A673 (cell line): ENCODE results near the gene GSC. TPM values are rescaled to one million over a fixed set of nuclear protein-coding genes. Genes with fewer than 3 reads are reported as not detected.
"Not testable (repeated sequence)": the region's sequence is repeated elsewhere in the genome, so short reads cannot be mapped to it uniquely, and the experiment has no call there.

Experiments used
- BruUV-seq: library from RNA; stranded (reverse); fragments of 400-500 nt; replicated peaks from 2 replicates; lab custom pipeline; 2021; lab: Mats Ljungman, UMichigan
- CTCF ChIA-PET: fragments of 300-600 bp; sonication (Branson Sonifier 250); formaldehyde crosslinking; loops from one replicate; lab custom pipeline; 2022; ENCODE audit warnings: antibody characterized with exemption; lab: Charles Lee
- POLR2A ChIA-PET: fragments of 300-600 bp; sonication (Branson Sonifier 250); formaldehyde crosslinking; loops from one replicate; lab custom pipeline; 2022; ENCODE audit warnings: antibody characterized with exemption; ENCODE audit not compliant: low non-redundant PET; lab: Charles Lee
- DNase-seq: peaks from one replicate; pipeline ENCODE4 v3.0.0-alpha.2; 2015; ENCODE audit warnings: low spot score
- H3K27ac ChIP-seq: fragments of 200-600 bp; sonication (generic); 2 replicates; pipeline ENCODE4 v1.5.1; 2016; ENCODE audit warnings: mixed run types, low read depth, mild to moderate bottlenecking, mixed read lengths, antibody characterized with exemption, low read length; ENCODE audit not compliant: poor library complexity, severe bottlenecking
- H3K27me3 ChIP-seq: fragments of 200-600 bp; sonication (generic); replicated peaks from 2 replicates; pipeline ENCODE4 v1.6.1; 2017; ENCODE audit warnings: mixed run types, low read depth, mild to moderate bottlenecking, mixed read lengths, antibody characterized with exemption, low read length; ENCODE audit not compliant: insufficient read depth, poor library complexity
- H3K36me3 ChIP-seq: fragments of 200-600 bp; sonication (generic); 2 replicates; pipeline ENCODE4 v1.6.1; 2016; ENCODE audit warnings: mixed run types, mild to moderate bottlenecking, mixed read lengths, antibody characterized with exemption, low read length; ENCODE audit not compliant: insufficient read depth, poor library complexity, severe bottlenecking
- H3K4me1 ChIP-seq: fragments of 200-600 bp; sonication (generic); 2 replicates; pipeline ENCODE4 v1.6.1; 2017; ENCODE audit warnings: mixed run types, mild to moderate bottlenecking, mixed read lengths, antibody characterized with exemption, low read length; ENCODE audit not compliant: insufficient read depth, poor library complexity, severe bottlenecking
- H3K4me3 ChIP-seq: fragments of 200-600 bp; sonication (generic); 2 replicates; pipeline ENCODE4 v1.5.1; 2016; ENCODE audit warnings: low read depth, mixed run types, mild to moderate bottlenecking, mixed read lengths, low read length; ENCODE audit not compliant: poor library complexity, severe bottlenecking
- H3K9me3 ChIP-seq: fragments of 200-600 bp; sonication (generic); 2 replicates; pipeline ENCODE4 v1.6.1; 2016; ENCODE audit warnings: mixed run types, low read depth, mild to moderate bottlenecking, mixed read lengths, antibody characterized with exemption, low read length; ENCODE audit not compliant: poor library complexity, severe bottlenecking
- CTCF ChIP-seq: fragments of 300-800, 200-600 bp; sonication (generic); conservative IDR thresholded peaks from 2 replicates; pipeline ENCODE4 v1.5.1; 2017; ENCODE audit warnings: low read depth, mild to moderate bottlenecking, antibody characterized with exemption, low read length, moderate library complexity, mixed read lengths
- EZH2 ChIP-seq: fragments of 200-600 bp; sonication (generic); IDR thresholded peaks from 2 replicates; pipeline ENCODE4 v1.6.1; 2017; ENCODE audit warnings: borderline replicate concordance, low read depth, mild to moderate bottlenecking, mixed read lengths, antibody characterized with exemption, low read length; ENCODE audit not compliant: poor library complexity, severe bottlenecking
- intact Hi-C: fragments of 100-400 bp; cut with micrococcal nuclease; formaldehyde crosslinking; loops from one replicate; pipeline ENCODE4 v1.10.0; 2022; ENCODE audit not compliant: unreplicated experiment
- total RNA-seq: library from RNA; stranded (reverse); gene quantifications from 2 replicates; pipeline ENCODE4 v1.2.3, GENCODE V29; 2021

GSC gene
- total RNA-seq, 1 experiment from 2014 or later: 4.2 TPM

- H3K9me3 ChIP-seq: no peaks in the 10 kb centered on the region
- peaks cover 7% of the 10 kb centered on the region for H3K4me1 ChIP-seq
- DNase-seq: peak; percentile 31
- no peaks in the 10 kb centered on the region for H3K27me3 ChIP-seq
- BruUV-seq: no TSS peak
- ChIA-PET CTCF (no interaction called here), POLR2A (no interaction called here)
- no peaks in the 10 kb centered on the region for H3K36me3 ChIP-seq
- TF ChIP-seq CTCF: peak; percentile 34; the same call in 1 of the 2 replicates
- no peak for TF ChIP-seq EZH2
- no peak overlapping the region for H3K27ac ChIP-seq
- no peak overlapping the region for H3K4me3 ChIP-seq
- intact Hi-C loops: no loop called here
Observed at GRCh38 chr14:94816113-94816512, 46.2 kb upstream of the GSC start.

- TF ChIP-seq CTCF (no peak), EZH2 (no peak)
- H3K27ac ChIP-seq: no peak overlapping the region
- BruUV-seq: no TSS peak
- no peaks in the 10 kb centered on the region for H3K9me3 ChIP-seq
- H3K4me1 ChIP-seq: no peaks in the 10 kb centered on the region
- DNase-seq: no peak
- H3K4me3 ChIP-seq: no peak overlapping the region
- H3K36me3 ChIP-seq: no peaks in the 10 kb centered on the region
- POLR2A ChIA-PET: interaction anchor here (0.9 kb wide), 1 partner anchor 460 kb away, joined by 3 read pairs; no protein-coding TSS in a partner anchor
- intact Hi-C loops: no loop called here
- CTCF ChIA-PET: no interaction called here
- H3K27me3 ChIP-seq: no peaks in the 10 kb centered on the region
Observed at GRCh38 chr14:94805680-94806288, 35.9 kb upstream of the GSC start.

- POLR2A ChIA-PET: no interaction called here
- intact Hi-C loops: no loop called here
- DNase-seq: no peak
- no peak overlapping the region for H3K4me3 ChIP-seq
- no peaks in the 10 kb centered on the region for H3K9me3 ChIP-seq
- TF ChIP-seq EZH2 (no peak), CTCF (no peak)
- H3K4me1 ChIP-seq: no peaks in the 10 kb centered on the region
- H3K27me3 ChIP-seq: no peaks in the 10 kb centered on the region
- no TSS peak for BruUV-seq
- CTCF ChIA-PET: no interaction called here
- no peaks in the 10 kb centered on the region for H3K36me3 ChIP-seq
- H3K27ac ChIP-seq: no peak overlapping the region
Observed at GRCh38 chr14:94801225-94801624, 31.3 kb upstream of the GSC start.

- H3K27ac ChIP-seq, H3K9me3 ChIP-seq, POLR2A ChIA-PET, BruUV-seq, H3K27me3 ChIP-seq, CTCF ChIA-PET, H3K36me3 ChIP-seq, H3K4me3 ChIP-seq, H3K4me1 ChIP-seq, intact Hi-C loops, DNase-seq: not testable (repeated sequence)
Observed at GRCh38 chr14:94800764-94801163, 30.9 kb upstream of the GSC start.
